B cell (primary cell): ENCODE measurements around the gene ZFYVE19. TPM values are rescaled to one million over a fixed set of nuclear protein-coding genes. Genes with fewer than 3 reads are reported as not detected.

Source experiments
- ATAC-seq: fragments of 200-7000 bp; cut with Tn5 transposase; one replicate; pipeline ENCODE4 v1.10.0; 2021; ENCODE audit warnings: low read depth, mild to moderate bottlenecking, moderate number of reproducible peaks, moderate library complexity
- CTCF ChIA-PET: fragments of 350-600 bp; sonication (Branson Sonifier 250); formaldehyde crosslinking; loops from one replicate; lab custom pipeline; 2021; ENCODE audit warnings: antibody characterized with exemption, inconsistent platforms; lab: Charles Lee
- POLR2A ChIA-PET: fragments of 350-600 bp; sonication (Branson Sonifier 250); formaldehyde crosslinking; loops from one replicate; lab custom pipeline; 2021; ENCODE audit warnings: antibody characterized with exemption; lab: Charles Lee
- DNase-seq: peaks from one replicate; pipeline ENCODE4 v3.0.0; 2013
- H2AFZ ChIP-seq: 2 replicates; pipeline ENCODE4 v1.6.1; 2012; ENCODE audit warnings: mild to moderate bottlenecking, low read depth, low read length; ENCODE audit not compliant: insufficient read depth, poor library complexity, severe bottlenecking
- H3K27ac ChIP-seq, 2 donors: 1 replicate in 1 of 2; 2 replicates in 1 of 2; pipeline ENCODE4 v1.5.1; 2012 to 2013; ENCODE audit warnings: low read length in 2 of 2, mild to moderate bottlenecking in 2 of 2, moderate library complexity in 1 of 2
- H3K27me3 ChIP-seq, 4 experiments: fragments of 200-600 bp in 1 of 4; sonication (generic) in 1 of 4; replicated peaks in 1 of 4; 1 replicate in 2 of 4; 2 replicates in 2 of 4; pipeline versions ENCODE4 v1.6.1 to v1.7.0; 2013 to 2016; ENCODE audit warnings: low read length in 3 of 4, mild to moderate bottlenecking in 2 of 4, mixed read lengths in 1 of 4, moderate library complexity in 1 of 4; ENCODE audit not compliant: insufficient read depth in 4 of 4, control insufficient read depth in 3 of 4; ENCODE audit errors: control extremely low read depth in 1 of 4
- H3K36me3 ChIP-seq, 2 experiments: replicated peaks in 1 of 2; 1 replicate in 1 of 2; 2 replicates in 1 of 2; pipeline versions ENCODE4 v1.6.1 to v1.7.1; 2013; ENCODE audit warnings: low read length in 1 of 2; ENCODE audit not compliant: insufficient read depth in 2 of 2, control insufficient read depth in 1 of 2; ENCODE audit errors: control extremely low read depth in 1 of 2, extremely low read depth in 1 of 2
- H3K4me1 ChIP-seq, 2 donors: fragments of 200-600 bp in 1 of 2; sonication (generic) in 1 of 2; 1 replicate in 1 of 2; 2 replicates in 1 of 2; pipeline versions ENCODE4 v1.5.1 to v1.6.1; 2013 to 2017; ENCODE audit warnings: low read length in 2 of 2; ENCODE audit not compliant: control insufficient read depth in 2 of 2, insufficient read depth in 2 of 2
- H3K4me2 ChIP-seq: replicated peaks from 2 replicates; pipeline ENCODE3; 2012; ENCODE audit warnings: mild to moderate bottlenecking, low read depth, low read length; ENCODE audit not compliant: poor library complexity, severe bottlenecking
- H3K4me3 ChIP-seq, 5 experiments: fragments of 200-600 bp in 1 of 5; sonication (generic) in 1 of 5; 1 replicate in 3 of 5; 2 replicates in 2 of 5; pipeline versions ENCODE4 v1.5.1 to v1.7.0; 2011 to 2016; ENCODE audit warnings: low read length in 4 of 5, mild to moderate bottlenecking in 4 of 5, low read depth in 2 of 5, control low read depth in 1 of 5, moderate library complexity in 1 of 5; ENCODE audit not compliant: insufficient read depth in 1 of 5; ENCODE audit errors: control extremely low read depth in 1 of 5, extremely low read depth in 1 of 5
- H3K79me2 ChIP-seq: fragments of 200-600 bp; sonication (generic); one replicate; pipeline ENCODE4 v1.6.0; 2016; ENCODE audit warnings: low read length; ENCODE audit not compliant: control insufficient read depth, insufficient read depth
- H3K9ac ChIP-seq: fragments of 200-600 bp; sonication (generic); 2 replicates; pipeline ENCODE4 v1.6.1; 2017; ENCODE audit warnings: mild to moderate bottlenecking, low read length, moderate library complexity
- H3K9me3 ChIP-seq, 3 donors: one replicate each; pipeline versions ENCODE4 v1.6.1 to v1.7.1; 2013; ENCODE audit warnings: low read length in 2 of 3; ENCODE audit not compliant: control insufficient read depth in 2 of 3, insufficient read depth in 1 of 3; ENCODE audit errors: control extremely low read depth in 1 of 3
- H4K20me1 ChIP-seq: 2 replicates; pipeline ENCODE4 v1.6.0; 2012; ENCODE audit warnings: mild to moderate bottlenecking, low read length; ENCODE audit not compliant: insufficient read depth, control insufficient read depth, poor library complexity, severe bottlenecking
- H3K27ac Mint-ChIP-seq: one replicate; pipeline ENCODE4 v1.8.0; 2021; ENCODE audit warnings: mixed read lengths
- H3K27me3 Mint-ChIP-seq: one replicate; pipeline ENCODE4 v1.8.0; 2021; ENCODE audit warnings: mixed read lengths
- H3K4me1 Mint-ChIP-seq: one replicate; pipeline ENCODE4 v1.8.0; 2021; ENCODE audit warnings: mixed read lengths
- H3K4me3 Mint-ChIP-seq: one replicate; pipeline ENCODE4 v1.8.0; 2021; ENCODE audit warnings: mixed read lengths
- H3K9me3 Mint-ChIP-seq: one replicate; pipeline ENCODE4 v1.8.0; 2022; ENCODE audit warnings: mixed read lengths; ENCODE audit not compliant: insufficient read depth
- CTCF ChIP-seq: fragments of 200-600 bp; IDR thresholded peaks from one replicate; pipeline ENCODE4 v1.8.0; 2022; ENCODE audit warnings: antibody characterized with exemption, mild to moderate bottlenecking
- EZH2 ChIP-seq: IDR thresholded peaks from 2 replicates; pipeline ENCODE4 v1.6.1; 2012; ENCODE audit warnings: borderline replicate concordance, low read depth, mild to moderate bottlenecking, moderate library complexity, low read length; ENCODE audit not compliant: insufficient read depth, poor library complexity, severe bottlenecking
- WGBS: methylation state at CpG from one replicate; pipeline ENCODE4 v1.1.5; 2013; ENCODE audit warnings: missing lambda C conversion rate; ENCODE audit not compliant: insufficient coverage; 5-methylcytosine and 5-hydroxymethylcytosine counted together
- intact Hi-C: fragments of 100-400 bp; cut with micrococcal nuclease; formaldehyde crosslinking; loops from one replicate; pipeline ENCODE4 v1.10.0; 2022
- polyA plus RNA-seq: library from polyadenylated mRNA; depleted of rRNA; stranded (reverse); fragments of >200 nt; gene quantifications from 2 replicates; pipeline ENCODE4 v1.2.3, GENCODE V29; 2012
- total RNA-seq, 2 donors: library from RNA; stranded (reverse); fragments of 120-200 nt in 1 of 2; gene quantifications; 1 replicate in 1 of 2; 2 replicates in 1 of 2; pipeline versions ENCODE4 v1.2.3 to v1.2.4, GENCODE V29; 2013 to 2022

Gene ZFYVE19
- total and polyA plus RNA-seq, 2 donors (not counting 1 experiment from before 2014, with no cell fraction given), result 29.4 to 60.5 TPM

GRCh38 chr15:40808861-40809450, 2.1 kb downstream of the ZFYVE19 start:
- Mint-ChIP-seq H3K4me3 (peak overlapping the region; percentile 99), H3K4me1 (peaks cover 22% of the 10 kb centered on the region), H3K27me3 (no peaks in the 10 kb centered on the region), H3K27ac (no peak overlapping the region), H3K9me3 (no peaks in the 10 kb centered on the region)
- ChIA-PET POLR2A (no interaction called here), CTCF (no interaction called here)
- intact Hi-C loops, result loop anchor here (5.0 kb wide), 1 partner anchor 608 kb away; the partner anchor contains the start of gene RTF1
- no peak overlapping the region for H2AFZ ChIP-seq
- no peaks in the 10 kb centered on the region for H4K20me1 ChIP-seq
- no peak for TF ChIP-seq EZH2
- no peak for TF ChIP-seq CTCF
- no peak overlapping the region for H3K27ac ChIP-seq
- no peak overlapping the region for H3K4me2 ChIP-seq
- peaks cover 42% of the 10 kb centered on the region for H3K79me2 ChIP-seq
- no peak for DNase-seq
- no peak overlapping the region for H3K4me3 ChIP-seq
- H3K36me3 ChIP-seq, result peaks cover 0 to 27% of the 10 kb centered on the region in 2 experiments
- peaks cover 12 to 18% of the 10 kb centered on the region in 2 donors for H3K4me1 ChIP-seq
- ATAC-seq, result no peak
- WGBS, result 75% methylated on average over 4 of the region's 8 CpGs
- H3K9ac ChIP-seq, result no peak overlapping the region
- H3K9me3 ChIP-seq, result no peaks in the 10 kb centered on the region
- H3K27me3 ChIP-seq, result no peaks in the 10 kb centered on the region

- Histone ChIP-seq H3K4me2 (no peak overlapping the region), H3K4me3 (no peak overlapping the region), H3K27ac (no peak overlapping the region), H3K9me3 (no peaks in the 10 kb centered on the region), H3K27me3 (no peaks in the 10 kb centered on the region), H3K9ac (no peak overlapping the region), H3K79me2 (peaks cover 13% of the 10 kb centered on the region), H2AFZ (no peak overlapping the region), H3K4me1 (peaks cover 5 to 8% of the 10 kb centered on the region in 2 donors), H4K20me1 (no peaks in the 10 kb centered on the region), H3K36me3 (peaks cover 0 to 44% of the 10 kb centered on the region in 2 experiments)
- Mint-ChIP-seq H3K9me3 (no peaks in the 10 kb centered on the region), H3K27me3 (no peaks in the 10 kb centered on the region), H3K4me3 (no peak overlapping the region), H3K4me1 (peaks cover 8% of the 10 kb centered on the region), H3K27ac (no peak overlapping the region)
- ATAC-seq (no peak), DNase-seq (no peak)
- POLR2A ChIA-PET, result interaction anchor here (0.7 kb wide), 2 partner anchors 255 to 356 kb away, joined by 3 read pairs; no protein-coding TSS in a partner anchor
- WGBS, result 95% methylated on average over 11 of the region's 12 CpGs
- intact Hi-C loops, result no loop called here
- CTCF ChIA-PET, result interaction anchor here (1.9 kb wide), 1 partner anchor 45 kb away, joined by 6 read pairs; no protein-coding TSS in a partner anchor
- no peak for TF ChIP-seq EZH2
- no peak for TF ChIP-seq CTCF
These were observed 6.0 kb downstream of the ZFYVE19 start for GRCh38 chr15:40812721-40813425.
